ENCODE results near the gene PAAF1.

The PAAF1 gene

DNA sequence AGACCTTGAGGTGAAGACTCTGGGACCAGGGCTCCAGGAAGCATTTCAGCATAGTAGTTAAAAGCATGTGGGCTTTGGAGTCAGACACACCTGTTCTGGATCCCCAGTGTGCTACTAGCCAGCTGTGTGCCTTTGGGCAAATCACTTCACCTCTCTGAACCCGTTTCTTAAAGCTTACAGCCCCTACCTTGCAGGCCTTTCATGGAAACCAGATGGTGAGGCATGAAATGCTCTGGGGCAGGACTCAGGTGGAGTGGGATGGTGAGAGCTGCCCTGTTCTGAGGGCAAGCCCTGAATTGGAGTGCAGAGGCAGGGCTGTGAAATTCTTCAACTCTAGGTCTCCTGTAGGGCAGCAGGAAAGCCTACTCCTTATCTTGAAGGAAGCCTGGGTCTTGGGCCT lies 95.4 kb downstream of the PAAF1 start:
- no peak for DNase-seq (ENCODE audit: low read depth)

DNA sequence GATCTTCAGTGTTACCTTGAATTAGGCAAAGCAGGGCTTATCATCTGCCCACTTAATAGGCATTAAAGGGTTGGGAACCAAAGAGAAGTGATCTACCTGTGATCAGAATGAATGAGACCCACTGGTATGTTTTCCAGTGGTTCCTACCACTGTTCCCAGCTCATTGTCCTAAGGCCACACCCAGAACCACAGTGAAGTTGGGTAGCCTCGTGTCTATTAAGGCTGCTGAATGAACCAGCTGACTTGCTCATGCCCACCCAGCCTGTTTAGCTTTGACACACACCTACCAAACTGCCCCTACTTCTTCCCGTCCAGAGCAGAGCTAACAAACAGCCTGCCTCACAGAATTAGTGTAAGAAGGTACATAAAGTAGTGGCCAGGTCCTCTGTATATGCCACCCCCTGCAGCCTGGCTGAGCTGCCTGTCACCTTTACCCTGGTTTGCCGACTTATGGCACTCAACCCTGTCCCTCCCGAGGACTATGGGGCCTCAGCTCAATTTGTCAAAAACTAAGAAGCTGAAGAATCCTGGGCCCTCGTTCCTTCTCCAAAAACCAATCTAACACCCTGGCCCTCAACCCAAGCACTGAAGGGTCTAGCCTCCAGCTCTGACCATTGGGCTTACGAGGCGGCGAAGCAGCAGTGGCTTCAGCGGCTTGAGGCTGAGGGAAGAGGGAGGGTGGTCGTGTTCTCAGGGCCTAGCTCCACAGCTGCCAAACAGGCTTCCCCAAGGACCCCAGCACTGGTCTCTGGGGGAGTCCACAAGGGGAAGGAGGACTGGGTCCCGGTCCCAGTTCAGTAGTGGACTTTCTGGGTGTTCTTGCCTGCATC lies 96.0 kb downstream of the PAAF1 start:
- DNase-seq (ENCODE audit: low read depth): no peak

DNA sequence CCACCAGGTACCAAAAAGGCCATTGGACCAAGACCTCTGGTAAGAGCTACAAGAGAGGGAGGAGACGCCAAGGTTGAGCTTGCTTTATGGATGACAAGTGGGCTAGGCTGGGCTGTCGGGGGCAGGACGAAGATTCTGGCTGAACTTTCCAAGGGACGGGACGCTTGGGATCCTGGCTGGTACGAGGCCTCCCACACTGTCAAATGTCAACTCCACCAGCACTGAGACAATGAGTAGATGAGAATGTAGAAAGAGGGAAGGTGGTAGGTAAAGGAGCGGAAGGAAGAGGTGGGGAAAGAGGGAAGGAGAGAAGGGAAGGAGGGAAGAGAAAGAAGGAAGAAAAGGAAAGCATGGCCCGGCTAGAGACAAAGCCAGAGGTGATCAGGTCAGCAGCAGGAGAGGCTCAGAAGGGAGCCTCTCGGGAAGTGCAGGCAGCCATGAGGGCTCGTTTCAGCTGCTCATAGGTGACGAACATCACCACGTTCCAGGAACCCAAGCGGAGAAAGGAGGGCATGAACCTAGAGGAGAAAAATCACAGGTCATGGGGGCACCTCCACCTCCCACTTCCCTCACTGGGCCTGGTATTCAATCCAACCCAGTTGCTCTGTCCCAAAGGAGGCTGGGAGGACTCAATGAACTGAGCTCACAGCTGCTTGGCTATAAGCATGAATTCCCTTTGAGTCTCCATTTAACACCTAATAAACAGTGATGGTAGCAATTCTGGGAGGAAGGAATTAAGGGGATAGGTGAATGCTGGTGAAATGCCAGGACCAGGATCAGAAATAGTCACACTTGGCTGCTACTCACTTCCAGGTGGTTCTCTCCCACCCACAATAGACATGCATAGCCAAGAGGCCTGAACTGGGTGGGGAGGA lies 98.0 kb downstream of the PAAF1 start:
- DNase-seq (ENCODE audit: low read depth): no peak

DNA sequence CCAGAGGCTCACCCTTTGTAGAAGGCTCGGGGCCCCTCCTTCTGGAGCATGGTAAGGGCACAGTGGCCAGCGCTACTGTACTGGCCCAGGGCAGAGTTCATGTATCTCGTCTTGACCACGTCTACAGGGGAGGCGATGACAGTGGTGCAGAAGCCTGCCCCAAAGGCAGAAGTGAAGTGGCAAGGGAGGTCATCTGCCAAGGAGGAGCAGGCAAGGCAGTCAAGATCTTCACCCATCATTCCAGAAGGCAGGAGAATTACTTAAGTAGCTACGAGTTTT lies 98.6 kb downstream of the PAAF1 start:
- DNase-seq (ENCODE audit: low read depth): no peak

DNA sequence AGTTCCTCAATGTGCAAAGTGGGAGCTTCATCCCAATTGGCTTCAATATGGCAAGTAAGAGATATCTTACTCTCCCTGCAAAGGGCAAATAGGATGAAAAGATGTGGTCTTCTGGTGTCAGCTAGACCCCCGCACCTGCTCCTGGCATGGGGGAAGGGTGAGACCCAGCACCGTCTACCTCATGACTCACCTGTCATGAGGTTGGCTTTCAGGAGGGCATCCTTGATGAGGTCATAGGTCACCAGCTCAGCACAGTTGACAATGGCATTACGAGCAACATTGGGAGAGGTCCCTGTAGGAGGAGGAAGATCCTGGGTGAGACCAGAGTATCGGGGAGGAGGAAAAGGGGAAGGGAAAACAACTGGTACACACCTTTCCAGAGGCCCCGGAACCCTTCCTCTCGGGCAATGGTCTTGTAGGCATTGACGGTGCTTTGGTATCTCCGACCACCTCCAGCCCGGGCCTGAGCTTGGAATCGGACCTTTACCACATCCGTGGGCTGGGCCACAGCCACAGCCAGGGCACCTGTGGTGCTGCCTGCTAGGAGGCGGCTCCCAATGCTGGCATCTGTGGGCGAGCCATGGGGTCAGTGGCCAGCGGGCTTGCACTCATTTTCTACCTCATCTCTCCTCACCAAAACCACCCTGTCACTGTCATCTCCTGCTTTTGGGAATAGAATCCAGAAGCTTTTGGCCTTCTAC lies 99.8 kb downstream of the PAAF1 start:
- DNase-seq (ENCODE audit: low read depth): no peak

DNA sequence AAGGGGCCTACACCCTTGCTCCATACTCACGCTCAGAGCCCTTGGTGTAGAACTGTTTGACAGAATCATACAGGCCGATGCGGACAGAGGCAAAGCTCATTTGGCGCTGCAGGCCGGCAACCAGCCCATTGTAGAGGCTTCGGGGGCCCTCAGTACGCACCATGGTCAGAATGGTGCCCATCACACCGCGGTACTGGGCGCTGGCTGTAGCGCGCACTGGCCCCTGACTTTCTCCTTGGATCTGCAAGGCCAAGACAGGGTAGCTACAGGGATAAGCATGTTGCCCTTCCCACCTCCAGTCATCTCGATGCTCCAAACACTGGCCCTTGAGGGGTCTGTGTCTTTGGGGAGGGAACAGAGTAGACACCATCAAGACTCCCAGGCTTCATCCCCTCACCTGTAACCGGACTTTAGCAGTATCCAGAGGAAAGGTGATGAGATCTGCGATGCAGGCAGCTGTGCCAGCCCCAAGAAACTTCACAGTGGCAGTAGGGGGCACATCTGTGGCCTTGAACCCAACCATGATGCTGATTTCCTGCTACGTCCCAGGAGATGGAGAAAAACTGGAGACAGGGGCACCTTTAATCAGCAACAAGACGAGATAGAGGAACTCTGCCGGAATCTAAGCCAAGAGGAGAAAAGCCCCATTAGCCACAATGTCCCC lies 101.2 kb downstream of the PAAF1 start:
- DNase-seq (ENCODE audit: low read depth): no peak

DNA sequence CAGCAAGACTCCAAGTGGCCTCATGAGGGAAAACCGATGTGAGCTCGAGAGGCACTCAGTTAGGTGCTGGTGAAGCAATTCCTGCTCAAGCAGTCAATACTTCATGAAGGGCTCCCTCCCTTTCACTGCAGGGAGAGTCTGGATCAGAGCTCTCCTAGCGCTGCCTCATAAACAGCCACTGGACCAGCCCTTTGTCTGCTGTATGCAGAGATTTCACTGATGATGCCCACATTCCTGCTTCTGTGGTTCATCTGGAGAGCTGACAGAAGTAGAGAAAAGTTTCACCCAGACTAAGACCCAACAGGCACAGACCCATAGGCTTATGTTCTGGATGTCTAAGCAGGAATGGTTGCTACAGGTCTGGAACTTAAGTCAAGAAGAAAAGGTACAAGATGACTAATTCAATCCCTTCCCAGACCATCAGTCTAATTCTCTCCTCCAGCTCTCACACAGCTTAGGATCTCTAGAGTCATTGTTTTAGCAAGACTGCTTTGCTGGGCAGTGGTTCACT lies 101.8 kb downstream of the PAAF1 start:
- DNase-seq (ENCODE audit: low read depth): peak; percentile 50

DNA sequence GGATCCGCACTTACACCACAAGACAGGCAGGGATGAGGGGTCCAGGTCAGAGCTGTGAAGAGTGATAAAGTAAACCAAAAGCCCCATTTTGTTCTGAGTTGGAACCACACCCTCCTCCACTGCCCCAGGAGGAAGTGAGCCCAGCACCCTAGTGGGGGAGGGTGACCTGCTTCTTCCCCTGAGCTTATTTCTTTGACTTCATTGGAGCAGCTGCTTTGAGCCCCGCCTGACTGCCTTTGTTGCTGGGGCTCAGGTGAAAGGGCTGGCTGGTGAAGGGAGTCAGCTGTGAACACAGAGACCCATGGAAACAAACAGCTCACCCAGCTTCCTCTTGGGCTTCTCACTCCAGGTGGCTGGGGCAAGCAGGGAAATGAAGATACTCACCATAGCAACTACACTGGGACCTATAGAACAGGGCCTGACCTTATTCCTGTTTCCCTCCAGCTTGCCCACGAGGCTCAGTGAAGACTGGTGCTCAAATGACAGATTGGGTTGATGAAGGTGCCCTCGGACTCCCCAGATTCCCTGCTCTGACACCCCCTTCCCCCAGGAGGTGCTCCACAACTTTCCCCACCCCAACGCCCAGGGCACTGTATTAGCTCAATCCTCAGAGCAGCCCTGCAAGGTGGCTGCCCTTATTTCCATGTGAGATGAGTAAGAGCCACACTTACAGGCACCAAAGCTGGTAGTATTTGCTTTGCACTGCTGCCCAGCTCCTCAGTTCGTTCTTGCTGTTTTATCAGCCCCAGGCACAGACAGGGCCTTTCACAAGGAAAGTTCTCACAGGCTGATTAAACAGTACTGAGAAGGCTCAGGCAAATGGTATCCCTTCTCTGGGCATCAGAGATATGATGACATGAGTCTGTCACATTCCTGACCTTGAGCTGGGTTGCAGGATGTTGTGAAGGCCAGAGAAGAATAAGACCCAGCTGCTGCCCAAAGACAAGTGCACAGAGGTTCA lies 103.5 kb downstream of the PAAF1 start:
- DNase-seq (ENCODE audit: low read depth): peak; percentile 52

All from EH (cell line).